Measurements from ENCODE around the gene PDIA3.
"Not testable (repeated sequence)": the region's sequence is repeated elsewhere in the genome, so short reads cannot be mapped to it uniquely, and the experiment has no call there.

Gene PDIA3

DNA sequence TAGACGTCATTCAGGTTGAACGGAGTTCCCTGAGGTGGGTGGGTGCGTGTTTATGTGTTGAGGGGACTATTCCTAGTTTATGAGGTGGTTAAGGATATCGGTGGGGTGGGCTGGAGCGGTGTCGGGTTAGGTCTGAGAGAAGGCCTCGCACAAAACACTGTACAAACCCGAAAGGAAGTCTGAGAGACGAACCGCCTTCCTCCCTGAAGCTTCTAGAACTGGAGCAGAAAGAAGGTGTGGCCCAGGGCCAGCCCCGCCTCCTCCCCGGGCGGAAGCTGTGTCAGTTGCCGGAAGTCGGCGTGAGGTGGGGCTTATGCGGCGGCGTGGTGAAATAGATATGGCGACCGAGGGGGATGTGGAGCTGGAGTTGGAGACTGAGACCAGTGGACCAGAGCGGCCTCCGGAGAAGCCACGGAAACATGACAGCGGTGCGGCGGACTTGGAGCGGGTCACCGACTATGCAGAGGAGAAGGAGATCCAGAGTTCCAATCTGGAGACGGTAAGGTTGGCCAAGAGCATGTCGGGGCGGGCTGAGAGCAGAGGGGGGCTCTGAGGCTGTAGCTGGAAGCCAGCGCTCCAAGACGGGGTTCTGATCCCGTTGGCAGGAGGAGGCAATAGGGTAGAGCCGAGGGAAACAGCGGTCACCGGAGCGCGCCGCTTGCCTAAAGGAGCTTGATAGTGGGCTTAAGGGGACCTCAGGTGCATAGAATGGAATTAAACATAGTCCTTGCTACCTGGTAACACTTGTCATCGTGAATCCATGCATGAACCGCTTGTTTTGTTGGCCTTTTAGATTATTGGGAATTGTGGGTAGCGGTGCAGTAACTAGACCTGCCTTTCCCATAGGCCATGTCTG is 54.3 kb downstream of the PDIA3 start, which contains the start of gene HYPK:
Gene HYPK (plus strand): TSS at position 314 of the 856 bp plus-strand sequence. CDS start 24 bp downstream, at position 338.
- peak; percentile 91 for DNase-seq
- Histone ChIP-seq H3K9ac (ENCODE audit: low read depth, low read length) (peak within 1 kb of the TSS; percentile 73), H4K20me1 (ENCODE audit: insufficient read depth, low read length) (peaks cover 4% of the 10 kb centered on the region; the same call in 1 of the 2 replicates), H3K9me3 (ENCODE audit: insufficient read depth, low read length, severe bottlenecking) (no peaks in the 10 kb centered on the region), H3K36me3 (ENCODE audit: insufficient read depth, low read length) (peaks cover 70% of the 10 kb centered on the region), H3K79me2 (ENCODE audit: insufficient read depth, low read length) (peaks cover 23% of the 10 kb centered on the region), H3K4me1 (ENCODE audit: insufficient read depth, low read length) (peaks cover 21% of the 10 kb centered on the region), H3K27me3 (ENCODE audit: insufficient read depth, low read length, poor library complexity) (no peaks in the 10 kb centered on the region), H3K27ac (ENCODE audit: low read length) (peak within 1 kb of the TSS; percentile 96), H3K4me3 (ENCODE audit: low read depth in 1 of 2, low read length in 2 of 2) (peak within 1 kb of the TSS; percentile 67 to 88), H2AFZ (ENCODE audit: low read depth, low read length) (peak within 1 kb of the TSS; percentile 94), H3K4me2 (ENCODE audit: insufficient read depth, low read length) (peak within 1 kb of the TSS; percentile 77)
- peak; percentile 96 for ATAC-seq (ENCODE audit: insufficient read depth, low read depth)
- TF ChIP-seq, protein P1, sequence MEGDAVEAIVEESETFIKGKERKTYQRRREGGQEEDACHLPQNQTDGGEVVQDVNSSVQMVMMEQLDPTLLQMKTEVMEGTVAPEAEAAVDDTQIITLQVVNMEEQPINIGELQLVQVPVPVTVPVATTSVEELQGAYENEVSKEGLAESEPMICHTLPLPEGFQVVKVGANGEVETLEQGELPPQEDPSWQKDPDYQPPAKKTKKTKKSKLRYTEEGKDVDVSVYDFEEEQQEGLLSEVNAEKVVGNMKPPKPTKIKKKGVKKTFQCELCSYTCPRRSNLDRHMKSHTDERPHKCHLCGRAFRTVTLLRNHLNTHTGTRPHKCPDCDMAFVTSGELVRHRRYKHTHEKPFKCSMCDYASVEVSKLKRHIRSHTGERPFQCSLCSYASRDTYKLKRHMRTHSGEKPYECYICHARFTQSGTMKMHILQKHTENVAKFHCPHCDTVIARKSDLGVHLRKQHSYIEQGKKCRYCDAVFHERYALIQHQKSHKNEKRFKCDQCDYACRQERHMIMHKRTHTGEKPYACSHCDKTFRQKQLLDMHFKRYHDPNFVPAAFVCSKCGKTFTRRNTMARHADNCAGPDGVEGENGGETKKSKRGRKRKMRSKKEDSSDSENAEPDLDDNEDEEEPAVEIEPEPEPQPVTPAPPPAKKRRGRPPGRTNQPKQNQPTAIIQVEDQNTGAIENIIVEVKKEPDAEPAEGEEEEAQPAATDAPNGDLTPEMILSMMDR (IDR thresholded peaks at IDR 0.05; ENCODE audit: borderline replicate concordance, extremely low read depth, low read length, poor library complexity, severe bottlenecking) = no peak
- no peak for TF ChIP-seq EZH2 (IDR thresholded peaks at IDR 0.05; ENCODE audit: borderline replicate concordance, low read depth, low read length, severe bottlenecking)

DNA sequence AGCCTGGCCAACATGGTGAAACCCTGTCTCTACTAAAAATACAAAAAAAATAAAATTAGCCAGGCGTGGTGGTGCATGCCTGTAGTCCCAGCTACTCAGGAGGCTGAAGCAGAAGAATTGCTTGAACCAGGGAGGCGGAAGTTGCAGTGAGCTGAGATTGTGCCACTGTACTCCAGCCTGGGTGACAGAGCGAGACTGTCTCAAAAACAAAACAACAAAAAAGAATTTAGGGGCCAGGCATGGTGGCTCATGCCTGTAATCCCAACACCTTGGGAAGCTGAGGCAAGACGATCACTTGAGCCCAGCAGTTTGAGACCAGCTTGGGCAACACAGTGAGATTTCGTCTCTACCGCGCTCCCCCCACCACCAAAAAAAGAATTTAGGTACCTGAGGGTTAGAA is 56.4 kb downstream of the PDIA3 start:
- Histone ChIP-seq H3K36me3 (ENCODE audit: insufficient read depth, low read length) (peaks cover 71% of the 10 kb centered on the region), H3K4me1 (ENCODE audit: insufficient read depth, low read length) (peaks cover 20% of the 10 kb centered on the region), H3K79me2 (ENCODE audit: insufficient read depth, low read length) (peaks cover 21% of the 10 kb centered on the region)
- not testable (repeated sequence) for H2AFZ ChIP-seq (ENCODE audit: low read depth, low read length); ATAC-seq (ENCODE audit: insufficient read depth, low read depth); H3K27ac ChIP-seq (ENCODE audit: low read length); DNase-seq; H4K20me1 ChIP-seq (ENCODE audit: insufficient read depth, low read length); H3K9me3 ChIP-seq (ENCODE audit: insufficient read depth, low read length, severe bottlenecking); H3K4me3 ChIP-seq (ENCODE audit: low read depth in 1 of 2, low read length in 2 of 2); H3K4me2 ChIP-seq (ENCODE audit: insufficient read depth, low read length); H3K9ac ChIP-seq (ENCODE audit: low read depth, low read length); H3K27me3 ChIP-seq (ENCODE audit: insufficient read depth, low read length, poor library complexity)

DNA sequence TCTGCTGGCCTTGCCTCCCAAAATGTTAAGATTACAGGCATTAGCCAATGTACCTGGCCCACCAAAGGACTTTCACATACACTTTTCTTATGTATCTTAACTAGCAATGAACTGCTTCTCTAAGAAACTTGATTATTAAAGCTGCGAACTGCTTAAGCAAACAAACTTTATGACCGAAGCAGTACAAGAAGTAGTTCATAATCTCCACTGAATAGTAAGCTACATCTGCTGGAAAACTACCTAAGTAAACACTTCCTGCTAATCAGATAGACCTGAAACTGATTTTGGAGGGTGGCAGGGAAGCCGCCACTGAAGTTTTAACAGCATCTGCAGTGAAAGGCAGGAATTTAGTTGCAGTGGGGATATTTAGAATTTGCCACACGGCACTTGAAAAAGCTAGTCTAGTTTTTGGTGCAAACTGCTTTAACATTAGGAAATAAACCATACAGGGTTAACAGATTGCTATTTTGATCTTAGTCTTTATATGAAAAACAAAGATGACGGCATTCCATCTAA is 62.3 kb downstream of the PDIA3 start:
- H3K27me3 ChIP-seq (ENCODE audit: insufficient read depth, low read length, poor library complexity) = no peaks in the 10 kb centered on the region
- ATAC-seq (ENCODE audit: insufficient read depth, low read depth) (no peak), DNase-seq (no peak)
- no peak overlapping the region for H3K9ac ChIP-seq (ENCODE audit: low read depth, low read length)
- H4K20me1 ChIP-seq (ENCODE audit: insufficient read depth, low read length) = no peaks in the 10 kb centered on the region
- H3K36me3 ChIP-seq (ENCODE audit: insufficient read depth, low read length) = peaks cover 87% of the 10 kb centered on the region
- H3K79me2 ChIP-seq (ENCODE audit: insufficient read depth, low read length) = no peaks in the 10 kb centered on the region
- no peaks in the 10 kb centered on the region for H3K9me3 ChIP-seq (ENCODE audit: insufficient read depth, low read length, severe bottlenecking)
- no peaks in the 10 kb centered on the region for H3K4me1 ChIP-seq (ENCODE audit: insufficient read depth, low read length)
- H2AFZ ChIP-seq (ENCODE audit: low read depth, low read length) = no peak overlapping the region
- no peak overlapping the region for H3K27ac ChIP-seq (ENCODE audit: low read length)
- H3K4me3 ChIP-seq (ENCODE audit: low read depth in 1 of 2, low read length in 2 of 2) = no peak overlapping the region
- no peak overlapping the region for H3K4me2 ChIP-seq (ENCODE audit: insufficient read depth, low read length)
- TF ChIP-seq, protein P1 (IDR thresholded peaks at IDR 0.05; ENCODE audit: borderline replicate concordance, extremely low read depth, low read length, poor library complexity, severe bottlenecking) = no peak
- TF ChIP-seq EZH2 (IDR thresholded peaks at IDR 0.05; ENCODE audit: borderline replicate concordance, low read depth, low read length, severe bottlenecking) = no peak

DNA sequence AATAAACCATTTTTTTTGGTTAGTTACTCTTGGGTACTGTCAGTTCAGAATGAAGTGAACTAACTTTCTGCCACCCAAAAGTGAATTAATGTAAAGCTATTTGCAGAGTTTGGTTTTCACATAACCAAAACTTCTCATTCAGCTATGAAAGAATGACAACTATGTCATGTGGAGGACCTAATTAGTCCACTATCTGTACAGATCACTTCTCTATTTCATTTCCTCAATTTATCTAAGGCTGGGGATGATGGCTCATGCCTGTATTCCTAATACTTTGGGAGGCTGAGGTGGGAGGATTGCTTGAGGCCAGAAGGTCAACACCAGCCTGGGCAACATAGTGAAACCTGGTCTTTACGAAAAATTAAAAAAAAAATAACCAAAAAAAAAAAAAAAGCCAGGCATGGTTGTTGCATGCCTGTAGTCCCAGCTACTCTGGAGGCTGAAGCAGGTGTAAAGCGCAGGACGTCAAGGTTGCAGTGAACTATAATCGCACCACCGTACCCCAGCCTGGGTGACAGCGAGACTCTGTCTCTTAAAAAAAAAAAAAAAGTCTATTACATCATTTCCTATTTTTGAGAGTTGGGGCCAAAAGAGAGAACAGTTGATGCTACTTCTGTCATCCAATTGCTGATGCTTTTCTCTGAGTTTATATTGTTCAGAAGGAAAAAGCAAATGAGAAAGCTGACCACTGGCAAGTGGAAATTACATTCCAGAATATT is 62.9 kb downstream of the PDIA3 start:
- TF ChIP-seq, protein P1 (IDR thresholded peaks at IDR 0.05; ENCODE audit: borderline replicate concordance, extremely low read depth, low read length, poor library complexity, severe bottlenecking) = no peak
- no peak for TF ChIP-seq EZH2 (IDR thresholded peaks at IDR 0.05; ENCODE audit: borderline replicate concordance, low read depth, low read length, severe bottlenecking)
- no peak overlapping the region for H3K4me2 ChIP-seq (ENCODE audit: insufficient read depth, low read length)
- peaks cover 92% of the 10 kb centered on the region for H3K36me3 ChIP-seq (ENCODE audit: insufficient read depth, low read length)
- H3K79me2 ChIP-seq (ENCODE audit: insufficient read depth, low read length) = no peaks in the 10 kb centered on the region
- ATAC-seq (ENCODE audit: insufficient read depth, low read depth) (no peak), DNase-seq (no peak)
- no peak overlapping the region for H3K9ac ChIP-seq (ENCODE audit: low read depth, low read length)
- no peak overlapping the region for H3K27ac ChIP-seq (ENCODE audit: low read length)
- no peaks in the 10 kb centered on the region for H4K20me1 ChIP-seq (ENCODE audit: insufficient read depth, low read length)
- H3K9me3 ChIP-seq (ENCODE audit: insufficient read depth, low read length, severe bottlenecking) = no peaks in the 10 kb centered on the region
- H3K4me1 ChIP-seq (ENCODE audit: insufficient read depth, low read length) = no peaks in the 10 kb centered on the region
- H3K27me3 ChIP-seq (ENCODE audit: insufficient read depth, low read length, poor library complexity) = no peaks in the 10 kb centered on the region
- no peak overlapping the region for H2AFZ ChIP-seq (ENCODE audit: low read depth, low read length)
- no peak overlapping the region for H3K4me3 ChIP-seq (ENCODE audit: low read depth in 1 of 2, low read length in 2 of 2)

DNA sequence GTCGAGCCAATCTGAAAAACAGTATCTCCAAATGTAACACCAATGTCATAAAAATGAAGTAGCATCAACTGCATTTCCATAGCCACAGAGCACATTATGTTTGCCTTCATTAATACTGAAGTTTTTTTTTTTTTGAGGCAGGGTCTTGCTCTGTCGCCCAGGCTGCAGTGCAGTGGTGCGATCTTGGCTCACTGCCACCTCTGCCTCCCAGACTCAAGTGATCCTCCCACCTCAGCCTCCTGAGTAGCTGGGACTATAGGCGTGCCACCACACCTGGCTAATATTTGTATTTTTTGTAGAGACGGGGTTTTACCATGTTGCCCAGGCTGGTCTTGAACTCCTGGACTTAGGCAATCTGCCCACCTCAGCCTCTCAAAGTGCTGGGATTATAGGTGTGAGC is 68.8 kb downstream of the PDIA3 start:
- not testable (repeated sequence) for H3K9me3 ChIP-seq (ENCODE audit: insufficient read depth, low read length, severe bottlenecking); H3K4me2 ChIP-seq (ENCODE audit: insufficient read depth, low read length); H3K27ac ChIP-seq (ENCODE audit: low read length); H3K4me1 ChIP-seq (ENCODE audit: insufficient read depth, low read length); H4K20me1 ChIP-seq (ENCODE audit: insufficient read depth, low read length); H3K9ac ChIP-seq (ENCODE audit: low read depth, low read length); H2AFZ ChIP-seq (ENCODE audit: low read depth, low read length); ATAC-seq (ENCODE audit: insufficient read depth, low read depth); DNase-seq; H3K4me3 ChIP-seq (ENCODE audit: low read depth in 1 of 2, low read length in 2 of 2); H3K27me3 ChIP-seq (ENCODE audit: insufficient read depth, low read length, poor library complexity)
- Histone ChIP-seq H3K36me3 (ENCODE audit: insufficient read depth, low read length) (peaks cover 77% of the 10 kb centered on the region), H3K79me2 (ENCODE audit: insufficient read depth, low read length) (peaks cover 32% of the 10 kb centered on the region)

All from DND-41 (cell line).